Vagina (tissue), 2 donors: ENCODE data around the gene CCDC27. TPM values are rescaled to one million over a fixed set of nuclear protein-coding genes. Genes with fewer than 3 reads are reported as not detected.

Source experiments
- DNase-seq, 2 donors: peaks; one replicate each; pipeline ENCODE4 v3.0.0-alpha.2; 2017; ENCODE audit errors: extremely low spot score in 2 of 2
- H3K27ac ChIP-seq: fragments of 200-600 bp; sonication (generic); one replicate; pipeline ENCODE4 v1.5.1; 2019
- H3K27me3 ChIP-seq: fragments of 200-600 bp; sonication (generic); one replicate; pipeline ENCODE4 v1.5.1; 2019
- H3K36me3 ChIP-seq, 2 donors: fragments of 200-600 bp; sonication (generic); one replicate each; pipeline ENCODE4 v1.5.1; 2017 to 2019
- H3K4me1 ChIP-seq: fragments of 200-600 bp; sonication (generic); one replicate; pipeline ENCODE4 v1.5.1; 2019
- H3K4me3 ChIP-seq, 2 donors: fragments of 200-600 bp; sonication (generic); 1 replicate in 1 of 2; 2 replicates in 1 of 2; pipeline ENCODE4 v1.5.1; 2016 to 2019
- H3K9me3 ChIP-seq: fragments of 200-600 bp; sonication (generic); one replicate; pipeline ENCODE4 v1.5.1; 2019
- CTCF ChIP-seq, 3 experiments: fragments of 450-650 bp in 2 of 3; fragments of 200-600 bp in 1 of 3; sonication (generic) in 1 of 3; IDR thresholded peaks; one replicate each; pipeline ENCODE4 v1.5.1; 2017 to 2019; ENCODE audit warnings: antibody characterized with exemption in 3 of 3, mild to moderate bottlenecking in 2 of 3, moderate library complexity in 2 of 3
- POLR2A ChIP-seq, 2 donors: fragments of 450-650 bp; IDR thresholded peaks; one replicate each; pipeline ENCODE4 v1.6.1; 2017; ENCODE audit warnings: antibody characterized with exemption in 2 of 2, mild to moderate bottlenecking in 2 of 2, moderate library complexity in 2 of 2
- POLR2AphosphoS5 ChIP-seq, 2 donors: sonication (generic); formaldehyde crosslinking; IDR thresholded peaks; one replicate each; pipeline ENCODE4 v1.9.0; 2017; ENCODE audit warnings: antibody characterized with exemption in 2 of 2, mild to moderate bottlenecking in 2 of 2, low read depth in 1 of 2; ENCODE audit not compliant: insufficient read depth in 1 of 2
- intact Hi-C: fragments of 100-400 bp; cut with DNase I; formaldehyde crosslinking; loops from one replicate; pipeline ENCODE4 v1.15.1; 2023
- total RNA-seq: library from RNA; depleted of rRNA; stranded (reverse); fragments of >200 nt; gene quantifications from one replicate; pipeline ENCODE4 v1.2.3, GENCODE V29; 2016

Gene CCDC27
- total RNA-seq, 1 donor from 2014 or later, result not detected

- intact Hi-C loops, result no loop called here
- Histone ChIP-seq H3K27me3 (no peaks in the 10 kb centered on the region), H3K4me1 (peaks cover 28% of the 10 kb centered on the region), H3K4me3 (no peak overlapping the region), H3K27ac (no peak overlapping the region), H3K36me3 (peaks cover 0 to 32% of the 10 kb centered on the region in 2 donors), H3K9me3 (no peaks in the 10 kb centered on the region)
- TF ChIP-seq CTCF (IDR thresholded peaks at IDR 0.05), result no peak
- no peak for TF ChIP-seq POLR2A (IDR thresholded peaks at IDR 0.05)
- no peak for TF ChIP-seq POLR2AphosphoS5 (IDR thresholded peaks at IDR 0.05; ENCODE audit: insufficient read depth in 1 of 2, low read depth in 1 of 2)
- no peak for DNase-seq
Observed at GRCh38 chr1:3787745-3788605, 35.7 kb downstream of the CCDC27 start.

GRCh38 chr1:3788756-3789420 is 36.6 kb downstream of the CCDC27 start:
- no peaks in the 10 kb centered on the region for H3K9me3 ChIP-seq
- H3K4me3 ChIP-seq, result no peak overlapping the region
- H3K27ac ChIP-seq, result no peak overlapping the region
- H3K36me3 ChIP-seq, result peaks cover 0 to 23% of the 10 kb centered on the region in 2 donors
- H3K4me1 ChIP-seq, result peaks cover 37% of the 10 kb centered on the region
- intact Hi-C loops, result no loop called here
- H3K27me3 ChIP-seq, result no peaks in the 10 kb centered on the region
- TF ChIP-seq POLR2A (IDR thresholded peaks at IDR 0.05) (no peak), POLR2AphosphoS5 (IDR thresholded peaks at IDR 0.05; ENCODE audit: insufficient read depth in 1 of 2, low read depth in 1 of 2) (no peak), CTCF (IDR thresholded peaks at IDR 0.05) (no peak)
- DNase-seq, result no peak

GRCh38 chr1:3789421-3790300 is 37.4 kb downstream of the CCDC27 start:
- no peak overlapping the region for H3K4me3 ChIP-seq
- no peak overlapping the region for H3K27ac ChIP-seq
- no peaks in the 10 kb centered on the region for H3K9me3 ChIP-seq
- no peak for DNase-seq
- intact Hi-C loops, result no loop called here
- peaks cover 45% of the 10 kb centered on the region for H3K4me1 ChIP-seq
- H3K27me3 ChIP-seq, result no peaks in the 10 kb centered on the region
- H3K36me3 ChIP-seq, result peaks cover 0 to 15% of the 10 kb centered on the region in 2 donors
- no peak for TF ChIP-seq POLR2A (IDR thresholded peaks at IDR 0.05)
- TF ChIP-seq CTCF (IDR thresholded peaks at IDR 0.05), result no peak
- TF ChIP-seq POLR2AphosphoS5 (IDR thresholded peaks at IDR 0.05; ENCODE audit: insufficient read depth in 1 of 2, low read depth in 1 of 2), result no peak

- Histone ChIP-seq H3K9me3 (no peaks in the 10 kb centered on the region), H3K4me3 (no peak overlapping the region), H3K4me1 (peaks cover 53% of the 10 kb centered on the region), H3K36me3 (peaks cover 0 to 6% of the 10 kb centered on the region in 2 donors), H3K27me3 (no peaks in the 10 kb centered on the region), H3K27ac (no peak overlapping the region)
- no peak for TF ChIP-seq POLR2AphosphoS5 (IDR thresholded peaks at IDR 0.05; ENCODE audit: insufficient read depth in 1 of 2, low read depth in 1 of 2)
- no peak for TF ChIP-seq CTCF (IDR thresholded peaks at IDR 0.05)
- TF ChIP-seq POLR2A (IDR thresholded peaks at IDR 0.05), result no peak
- intact Hi-C loops, result no loop called here
- DNase-seq, result no peak
Observed at GRCh38 chr1:3790500-3790923, 38.3 kb downstream of the CCDC27 start.
